ENCODE measurements around the gene SCNN1A. TPM values are rescaled to one million over a fixed set of nuclear protein-coding genes. Genes with fewer than 3 reads are reported as not detected.
A peak's percentile ranks its signal among the peaks of the same experiment; 100 is the strongest.

SCNN1A gene
- total RNA-seq, 4 donors from 2014 or later: 15.9 to 46.5 (median 18.8) TPM

DNA sequence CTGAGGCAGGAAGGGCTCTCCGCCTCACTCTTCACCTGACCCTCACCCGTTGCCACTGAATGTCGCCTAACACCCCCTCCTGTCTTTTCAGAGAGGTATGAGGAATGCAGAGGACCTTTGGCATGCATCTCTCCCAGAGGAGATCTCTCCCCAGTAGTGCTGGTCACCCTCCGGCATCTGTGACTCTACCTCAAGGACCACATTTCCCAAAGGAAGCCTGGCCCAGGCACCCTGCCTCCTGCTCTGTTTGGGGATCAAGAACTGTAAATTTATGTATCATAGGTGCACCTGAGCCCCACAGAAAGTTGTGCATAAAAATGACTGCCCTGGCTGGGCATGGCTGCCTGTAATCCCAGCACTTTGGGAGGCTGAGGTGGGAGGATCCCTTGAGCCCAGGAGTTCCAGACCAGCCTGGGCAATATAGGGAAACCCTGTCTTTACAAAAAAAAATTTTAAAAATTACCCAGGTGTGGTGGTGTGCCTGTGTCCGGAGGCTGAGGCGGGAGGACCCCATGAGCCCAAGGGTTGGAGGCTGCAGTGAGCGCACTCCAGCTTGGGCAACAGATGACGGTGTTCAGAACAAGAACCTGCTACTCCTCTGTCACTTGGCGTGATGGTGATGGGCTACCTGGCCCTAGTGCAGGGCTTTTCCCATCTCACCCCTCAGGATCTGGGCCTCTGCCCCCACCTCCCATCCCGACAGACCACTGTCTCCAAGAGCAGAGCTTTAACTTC is 47.2 kb downstream of the SCNN1A start:
- 69 to 71% methylated on average over 10 of the region's 10 CpGs for WGBS, 2 donors

DNA sequence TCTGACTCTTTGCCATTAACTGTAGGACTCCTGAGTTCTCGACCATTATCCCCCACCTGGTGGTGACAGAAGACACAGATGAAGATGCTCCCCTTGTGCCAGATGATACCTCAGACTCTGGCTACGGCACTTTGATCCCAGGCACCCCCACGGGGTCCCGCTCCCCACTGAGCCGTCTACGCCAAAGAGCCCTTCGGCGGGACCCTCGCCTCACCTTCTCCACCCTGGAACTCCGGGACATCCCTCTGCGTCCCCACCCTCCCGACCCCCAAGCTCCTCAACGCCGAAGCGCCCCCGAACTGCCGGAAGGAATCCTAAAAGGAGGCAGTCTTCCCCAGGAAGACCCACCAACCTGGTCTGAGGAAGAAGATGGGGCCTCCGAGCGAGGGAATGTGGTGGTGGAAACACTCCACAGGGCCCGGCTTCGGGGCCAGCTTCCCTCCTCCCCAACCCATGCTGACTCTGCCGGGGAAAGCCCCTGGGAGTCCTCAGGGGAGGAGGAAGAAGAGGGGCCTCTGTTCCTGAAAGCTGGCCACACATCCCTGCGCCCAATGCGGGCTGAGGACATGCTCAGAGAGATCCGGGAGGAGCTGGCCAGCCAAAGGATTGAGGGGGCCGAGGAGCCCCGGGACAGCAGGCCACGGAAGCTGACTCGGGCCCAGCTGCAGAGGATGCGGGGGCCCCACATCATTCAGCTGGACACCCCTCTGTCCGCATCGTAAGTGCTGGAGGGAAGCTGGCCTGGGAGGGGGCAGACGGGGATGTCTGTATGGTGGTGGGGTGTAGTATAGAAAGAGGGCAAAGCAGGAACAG is 47.9 kb downstream of the SCNN1A start:
- no peak overlapping the region for H3K4me3 ChIP-seq
- no peaks in the 10 kb centered on the region for H3K9me3 ChIP-seq
- TF ChIP-seq EP300 (IDR thresholded peaks at IDR 0.05) (peak in 1 of 2 donors; percentile 36), POLR2A (IDR thresholded peaks at IDR 0.05) (no peak)
- TF ChIP-seq, protein P1, sequence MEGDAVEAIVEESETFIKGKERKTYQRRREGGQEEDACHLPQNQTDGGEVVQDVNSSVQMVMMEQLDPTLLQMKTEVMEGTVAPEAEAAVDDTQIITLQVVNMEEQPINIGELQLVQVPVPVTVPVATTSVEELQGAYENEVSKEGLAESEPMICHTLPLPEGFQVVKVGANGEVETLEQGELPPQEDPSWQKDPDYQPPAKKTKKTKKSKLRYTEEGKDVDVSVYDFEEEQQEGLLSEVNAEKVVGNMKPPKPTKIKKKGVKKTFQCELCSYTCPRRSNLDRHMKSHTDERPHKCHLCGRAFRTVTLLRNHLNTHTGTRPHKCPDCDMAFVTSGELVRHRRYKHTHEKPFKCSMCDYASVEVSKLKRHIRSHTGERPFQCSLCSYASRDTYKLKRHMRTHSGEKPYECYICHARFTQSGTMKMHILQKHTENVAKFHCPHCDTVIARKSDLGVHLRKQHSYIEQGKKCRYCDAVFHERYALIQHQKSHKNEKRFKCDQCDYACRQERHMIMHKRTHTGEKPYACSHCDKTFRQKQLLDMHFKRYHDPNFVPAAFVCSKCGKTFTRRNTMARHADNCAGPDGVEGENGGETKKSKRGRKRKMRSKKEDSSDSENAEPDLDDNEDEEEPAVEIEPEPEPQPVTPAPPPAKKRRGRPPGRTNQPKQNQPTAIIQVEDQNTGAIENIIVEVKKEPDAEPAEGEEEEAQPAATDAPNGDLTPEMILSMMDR (IDR thresholded peaks at IDR 0.05): no peak
- 47 to 51% methylated on average over 32 to 33 of the region's 33 CpGs for WGBS, 2 donors
- DNase-seq (ENCODE audit: low spot score in 2 of 2): no peak
- H3K4me1 ChIP-seq: peaks cover 0 to 100% (median 61%) of the 10 kb centered on the region in 4 donors
- no peaks in the 10 kb centered on the region for H3K27me3 ChIP-seq
- H3K36me3 ChIP-seq: peaks cover 5 to 53% (median 24%) of the 10 kb centered on the region in 3 donors
- peak overlapping the region; percentile 23 to 99 (median 82) for H3K27ac ChIP-seq

More for the DNA sequence above, 47.2 kb downstream of the SCNN1A start:
- Histone ChIP-seq H3K9me3 (no peaks in the 10 kb centered on the region), H3K4me1 (peaks cover 0 to 100% (median 61%) of the 10 kb centered on the region in 4 donors), H3K4me3 (no peak overlapping the region), H3K27me3 (no peaks in the 10 kb centered on the region), H3K27ac (peak overlapping the region in 3 of 4 donors; percentile 64 to 99 (median 99)), H3K36me3 (peaks cover 5 to 60% (median 28%) of the 10 kb centered on the region in 3 donors)
- TF ChIP-seq EP300 (IDR thresholded peaks at IDR 0.05): no peak
- no peak for TF ChIP-seq POLR2A (IDR thresholded peaks at IDR 0.05)
- TF ChIP-seq, protein P1 (IDR thresholded peaks at IDR 0.05): no peak
- DNase-seq (ENCODE audit: low spot score in 2 of 2): no peak

DNA sequence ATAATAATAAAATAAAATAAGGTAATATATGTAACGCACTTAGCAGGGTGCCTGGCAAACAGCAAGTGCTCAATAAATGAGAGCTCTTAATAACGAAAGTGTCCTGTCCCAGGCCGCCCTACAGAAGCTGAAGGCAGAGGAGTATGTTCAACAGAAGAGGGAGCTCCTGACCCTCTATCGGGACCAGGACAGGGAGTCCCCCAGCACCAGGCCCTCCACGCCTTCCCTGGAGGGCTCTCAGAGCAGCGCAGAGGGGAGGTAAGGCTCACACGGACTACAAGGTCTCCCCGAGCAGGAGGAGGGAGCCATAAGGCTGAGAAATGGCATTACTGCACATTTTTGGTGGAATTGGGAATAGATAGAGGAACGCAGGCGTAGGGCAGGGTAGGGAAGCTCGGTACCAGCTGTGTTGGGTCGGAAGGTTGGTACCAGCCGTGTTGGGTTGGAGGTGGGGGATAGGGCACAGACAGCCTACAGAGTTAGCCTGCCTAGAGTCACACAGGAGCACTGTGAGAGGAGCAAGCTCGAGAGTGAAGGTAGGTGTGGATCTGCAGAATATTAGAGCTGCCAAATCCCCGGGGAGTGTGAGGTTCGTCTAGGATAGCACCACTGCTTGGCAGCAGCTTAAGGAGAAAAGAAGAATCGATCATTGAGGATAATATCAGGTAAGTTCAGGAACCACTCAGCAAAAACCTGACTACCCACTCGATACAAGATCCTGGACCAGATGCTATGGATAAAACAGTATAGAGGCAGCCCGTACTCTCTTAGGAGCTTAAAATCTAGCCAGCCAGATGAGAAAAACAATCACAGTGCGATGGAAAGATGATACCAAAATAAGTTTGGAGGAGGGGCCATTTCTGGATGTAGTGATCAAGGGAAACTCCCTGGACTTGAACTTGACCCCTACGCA is 48.8 kb downstream of the SCNN1A start:
- no peak overlapping the region for H3K4me3 ChIP-seq
- TF ChIP-seq, protein P1 (IDR thresholded peaks at IDR 0.05): peak; percentile 47 to 74 (median 52)
- TF ChIP-seq EP300 (IDR thresholded peaks at IDR 0.05): peak in 1 of 2 donors; percentile 41
- no peak for TF ChIP-seq POLR2A (IDR thresholded peaks at IDR 0.05)
- H3K4me1 ChIP-seq: peaks cover 0 to 99% (median 56%) of the 10 kb centered on the region in 4 donors
- DNase-seq (ENCODE audit: low spot score in 2 of 2): no peak
- H3K27ac ChIP-seq: peak overlapping the region in 3 of 4 donors; percentile 64 to 99 (median 99)
- peaks cover 5 to 44% (median 24%) of the 10 kb centered on the region in 3 donors for H3K36me3 ChIP-seq
- H3K27me3 ChIP-seq: no peaks in the 10 kb centered on the region
- WGBS, 2 donors: 38 to 53% methylated on average over 21 of the region's 21 CpGs
- no peaks in the 10 kb centered on the region for H3K9me3 ChIP-seq

DNA sequence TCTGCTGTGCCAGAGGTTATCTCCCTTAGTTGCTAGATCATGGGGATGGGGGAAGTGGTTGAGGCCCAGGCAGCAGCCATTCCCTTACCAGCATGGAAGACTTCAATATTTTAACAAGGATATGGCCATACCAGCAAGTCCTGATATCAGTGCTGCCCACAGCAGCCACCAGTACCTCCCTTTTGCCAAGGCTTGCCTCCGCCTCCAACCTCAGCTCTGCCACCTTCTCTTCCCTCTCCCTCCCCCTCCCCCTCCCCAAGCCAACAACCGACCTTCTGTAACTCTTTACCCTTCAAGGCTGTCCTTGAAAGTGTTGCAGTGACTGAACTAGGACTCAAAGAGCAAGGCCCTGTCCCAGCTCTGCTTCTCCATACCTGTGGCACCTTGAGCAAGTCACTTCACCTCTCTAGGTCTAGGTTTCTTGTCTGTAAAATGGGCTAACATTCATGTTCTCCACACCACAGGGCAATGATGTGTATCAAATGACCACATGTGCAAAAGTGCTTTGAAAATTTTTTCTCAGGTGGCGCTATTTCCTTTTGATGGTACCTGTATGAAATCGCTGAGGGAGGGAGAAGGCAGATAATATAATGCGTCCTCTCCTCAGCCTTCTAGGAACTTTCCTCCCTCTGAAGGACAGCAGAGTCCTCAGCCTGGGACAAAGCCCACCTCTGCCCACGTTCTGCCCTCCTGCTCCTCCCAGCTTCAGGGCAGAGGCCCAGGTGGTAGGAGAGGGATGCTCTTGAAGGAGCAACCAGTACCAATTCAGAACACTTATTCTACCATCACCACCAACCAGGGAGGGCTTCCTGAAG is 50.2 kb downstream of the SCNN1A start:
- peak overlapping the region; percentile 10 to 99 (median 84) for H3K27ac ChIP-seq
- peaks cover 5 to 30% (median 18%) of the 10 kb centered on the region in 3 donors for H3K36me3 ChIP-seq
- 78 to 82% methylated on average over 6 of the region's 6 CpGs for WGBS, 2 donors
- no peak for TF ChIP-seq EP300 (IDR thresholded peaks at IDR 0.05)
- TF ChIP-seq, protein P1 (IDR thresholded peaks at IDR 0.05): no peak
- no peak for TF ChIP-seq POLR2A (IDR thresholded peaks at IDR 0.05)
- H3K27me3 ChIP-seq: no peaks in the 10 kb centered on the region
- H3K4me3 ChIP-seq: no peak overlapping the region
- no peak for DNase-seq (ENCODE audit: low spot score in 2 of 2)
- H3K9me3 ChIP-seq: no peaks in the 10 kb centered on the region
- H3K4me1 ChIP-seq: peaks cover 0 to 85% (median 44%) of the 10 kb centered on the region in 4 donors

Measured in tibial nerve (tissue), 4 donors.